ENCODE results near the gene SH3GL1. TPM values are rescaled to one million over a fixed set of nuclear protein-coding genes. Genes with fewer than 3 reads are reported as not detected.

Gene SH3GL1
- total RNA-seq, 1 experiment from 2014 or later = 108 TPM

GRCh38 chr19:4390567-4391305 lies 9.6 kb downstream of the SH3GL1 start:
- intact Hi-C loops (cut with micrococcal nuclease; ENCODE audit: unreplicated experiment) = no loop called here
- Histone ChIP-seq H3K4me3 (ENCODE audit: low read depth, low read length, poor library complexity, severe bottlenecking) (no peak overlapping the region), H3K36me3 (ENCODE audit: insufficient read depth, low read length, poor library complexity, severe bottlenecking) (peaks cover 4% of the 10 kb centered on the region), H3K27ac (ENCODE audit: low read depth, low read length, poor library complexity, severe bottlenecking) (peak overlapping the region; percentile 76), H3K27me3 (replicated peaks; ENCODE audit: insufficient read depth, low read depth, low read length, poor library complexity) (no peaks in the 10 kb centered on the region), H3K9me3 (ENCODE audit: low read depth, low read length, poor library complexity, severe bottlenecking) (no peaks in the 10 kb centered on the region), H3K4me1 (ENCODE audit: insufficient read depth, low read length, poor library complexity, severe bottlenecking) (peaks cover 28% of the 10 kb centered on the region)
- ChIA-PET POLR2A (ENCODE audit: low non-redundant PET) (no interaction called here), CTCF (interaction anchor here (0.5 to 0.6 kb wide), 3 partner anchors 9 to 157 kb away, joined by 3 to 9 read pairs (median 3); partner anchors contain the start of gene SH3GL1)
- peak; percentile 67 for DNase-seq (ENCODE audit: low spot score)
- BruUV-seq (replicated peaks) = no TSS peak
- no peak for TF ChIP-seq EZH2 (IDR thresholded peaks at IDR 0.05; ENCODE audit: borderline replicate concordance, low read depth, low read length, poor library complexity, severe bottlenecking)
- TF ChIP-seq CTCF (conservative IDR thresholded peaks at IDR 0.05; ENCODE audit: low read depth, low read length) = no peak

GRCh38 chr19:4390017-4390566 lies 10.3 kb downstream of the SH3GL1 start:
- peaks cover 2% of the 10 kb centered on the region for H3K36me3 ChIP-seq (ENCODE audit: insufficient read depth, low read length, poor library complexity, severe bottlenecking)
- ChIA-PET POLR2A (ENCODE audit: low non-redundant PET) (no interaction called here), CTCF (interaction anchor here (0.5 kb wide), 1 partner anchor 157 kb away, joined by 3 read pairs; no protein-coding TSS in a partner anchor)
- intact Hi-C loops (cut with micrococcal nuclease; ENCODE audit: unreplicated experiment) = no loop called here
- TF ChIP-seq CTCF (conservative IDR thresholded peaks at IDR 0.05; ENCODE audit: low read depth, low read length) (no peak), EZH2 (IDR thresholded peaks at IDR 0.05; ENCODE audit: borderline replicate concordance, low read depth, low read length, poor library complexity, severe bottlenecking) (no peak)
- H3K4me3 ChIP-seq (ENCODE audit: low read depth, low read length, poor library complexity, severe bottlenecking) = no peak overlapping the region
- peak overlapping the region; percentile 76 for H3K27ac ChIP-seq (ENCODE audit: low read depth, low read length, poor library complexity, severe bottlenecking)
- H3K4me1 ChIP-seq (ENCODE audit: insufficient read depth, low read length, poor library complexity, severe bottlenecking) = peaks cover 28% of the 10 kb centered on the region
- no peaks in the 10 kb centered on the region for H3K9me3 ChIP-seq (ENCODE audit: low read depth, low read length, poor library complexity, severe bottlenecking)
- DNase-seq (ENCODE audit: low spot score) = no peak
- no peaks in the 10 kb centered on the region for H3K27me3 ChIP-seq (replicated peaks; ENCODE audit: insufficient read depth, low read depth, low read length, poor library complexity)
- BruUV-seq (replicated peaks) = no TSS peak

- ChIA-PET CTCF (no interaction called here), POLR2A (ENCODE audit: low non-redundant PET) (interaction anchor here (0.5 kb wide), 1 partner anchor 9 kb away, joined by 10 read pairs; no protein-coding TSS in a partner anchor)
- H3K4me1 ChIP-seq (ENCODE audit: insufficient read depth, low read length, poor library complexity, severe bottlenecking) = peaks cover 26% of the 10 kb centered on the region
- intact Hi-C loops (cut with micrococcal nuclease; ENCODE audit: unreplicated experiment) = no loop called here
- peak overlapping the region; percentile 76 for H3K27ac ChIP-seq (ENCODE audit: low read depth, low read length, poor library complexity, severe bottlenecking)
- H3K36me3 ChIP-seq (ENCODE audit: insufficient read depth, low read length, poor library complexity, severe bottlenecking) = no peaks in the 10 kb centered on the region
- TF ChIP-seq CTCF (conservative IDR thresholded peaks at IDR 0.05; ENCODE audit: low read depth, low read length) = no peak
- TF ChIP-seq EZH2 (IDR thresholded peaks at IDR 0.05; ENCODE audit: borderline replicate concordance, low read depth, low read length, poor library complexity, severe bottlenecking) = no peak
- H3K4me3 ChIP-seq (ENCODE audit: low read depth, low read length, poor library complexity, severe bottlenecking) = no peak overlapping the region
- no peaks in the 10 kb centered on the region for H3K27me3 ChIP-seq (replicated peaks; ENCODE audit: insufficient read depth, low read depth, low read length, poor library complexity)
- no TSS peak for BruUV-seq (replicated peaks)
- no peak for DNase-seq (ENCODE audit: low spot score)
- H3K9me3 ChIP-seq (ENCODE audit: low read depth, low read length, poor library complexity, severe bottlenecking) = no peaks in the 10 kb centered on the region
Observed at GRCh38 chr19:4389511-4390016, 10.8 kb downstream of the SH3GL1 start.
